ENCODE measurements around the gene MSGN1. TPM values are rescaled to one million over a fixed set of nuclear protein-coding genes. Genes with fewer than 3 reads are reported as not detected.
A peak's percentile ranks its signal among the peaks of the same experiment; 100 is the strongest.

MSGN1 gene
- total RNA-seq, 4 donors from 2014 or later: not detected

GRCh38 chr2:17791817-17792130 lies 24.5 kb upstream of the MSGN1 start:
- Histone ChIP-seq H3K27me3 (peaks cover 0 to 4% (median 0%) of the 10 kb centered on the region in 4 donors), H3K4me3 (no peak overlapping the region), H3K27ac (replicated peaks in 1 of 4) (no peak overlapping the region), H3K36me3 (no peaks in the 10 kb centered on the region), H3K4me1 (peaks cover 0 to 4% (median 0%) of the 10 kb centered on the region in 4 donors), H3K9me3 (no peaks in the 10 kb centered on the region)
- DNase-seq (ENCODE audit: extremely low spot score): peak; percentile 47
- intact Hi-C loops (cut with DNase I): no loop called here
- 67% methylated on average over 2 of the region's 2 CpGs for WGBS
- no peak for TF ChIP-seq POLR2AphosphoS5 (IDR thresholded peaks at IDR 0.05)
- no peak for TF ChIP-seq POLR2A (IDR thresholded peaks at IDR 0.05; ENCODE audit: low read depth)
- no peak for TF ChIP-seq CTCF (IDR thresholded peaks at IDR 0.05)
- no peak for TF ChIP-seq EP300 (IDR thresholded peaks at IDR 0.05)

- no peak overlapping the region for H3K27ac ChIP-seq (replicated peaks in 1 of 4)
- no peaks in the 10 kb centered on the region for H3K9me3 ChIP-seq
- H3K4me1 ChIP-seq: peaks cover 0 to 4% (median 0%) of the 10 kb centered on the region in 4 donors
- no peak for DNase-seq (ENCODE audit: extremely low spot score)
- H3K36me3 ChIP-seq: no peaks in the 10 kb centered on the region
- TF ChIP-seq EP300 (IDR thresholded peaks at IDR 0.05) (no peak), POLR2A (IDR thresholded peaks at IDR 0.05; ENCODE audit: low read depth) (no peak), CTCF (IDR thresholded peaks at IDR 0.05) (no peak), POLR2AphosphoS5 (IDR thresholded peaks at IDR 0.05) (no peak)
- no peak overlapping the region for H3K4me3 ChIP-seq
- 71% methylated on average over 1 of the region's 1 CpG for WGBS
- intact Hi-C loops (cut with DNase I): no loop called here
- H3K27me3 ChIP-seq: no peaks in the 10 kb centered on the region
Measured at GRCh38 chr2:17792515-17792914, 23.7 kb upstream of the MSGN1 start.

GRCh38 chr2:17793296-17793695 lies 23.0 kb upstream of the MSGN1 start:
- H3K4me1 ChIP-seq: peaks cover 0 to 4% (median 0%) of the 10 kb centered on the region in 4 donors
- no peak for DNase-seq (ENCODE audit: extremely low spot score)
- H3K4me3 ChIP-seq: no peak overlapping the region
- 62% methylated on average over 4 of the region's 4 CpGs for WGBS
- no peaks in the 10 kb centered on the region for H3K36me3 ChIP-seq
- no peaks in the 10 kb centered on the region for H3K27me3 ChIP-seq
- intact Hi-C loops (cut with DNase I): no loop called here
- no peaks in the 10 kb centered on the region for H3K9me3 ChIP-seq
- H3K27ac ChIP-seq (replicated peaks in 1 of 4): no peak overlapping the region
- TF ChIP-seq POLR2AphosphoS5 (IDR thresholded peaks at IDR 0.05) (no peak), CTCF (IDR thresholded peaks at IDR 0.05) (no peak), POLR2A (IDR thresholded peaks at IDR 0.05; ENCODE audit: low read depth) (no peak), EP300 (IDR thresholded peaks at IDR 0.05) (no peak)

- intact Hi-C loops (cut with DNase I): no loop called here
- 77% methylated on average over 6 of the region's 6 CpGs for WGBS
Measured at GRCh38 chr2:17793803-17794354, 22.4 kb upstream of the MSGN1 start.

More at GRCh38 chr2:17793803-17794354, 22.4 kb upstream of the MSGN1 start:
- Histone ChIP-seq H3K9me3 (no peaks in the 10 kb centered on the region), H3K4me3 (no peak overlapping the region), H3K4me1 (peaks cover 0 to 4% (median 0%) of the 10 kb centered on the region in 4 donors), H3K27ac (replicated peaks in 1 of 4) (no peak overlapping the region), H3K27me3 (no peaks in the 10 kb centered on the region), H3K36me3 (no peaks in the 10 kb centered on the region)
- TF ChIP-seq POLR2A (IDR thresholded peaks at IDR 0.05; ENCODE audit: low read depth) (no peak), CTCF (IDR thresholded peaks at IDR 0.05) (no peak), POLR2AphosphoS5 (IDR thresholded peaks at IDR 0.05) (no peak), EP300 (IDR thresholded peaks at IDR 0.05) (no peak)
- no peak for DNase-seq (ENCODE audit: extremely low spot score)
